HL-60 (cell line): ENCODE results near the gene RTN4RL1.

Experiments
- CTCF ChIP-seq: IDR thresholded peaks from one replicate; pipeline ENCODE4 v1.5.1; 2011; ENCODE audit warnings: low read length, control low read depth, inconsistent platforms; ENCODE audit not compliant: insufficient read depth
- GABPA ChIP-seq: IDR thresholded peaks from 2 replicates; pipeline ENCODE4 v1.6.1; 2012; ENCODE audit warnings: low read depth
- POLR2AphosphoS5 ChIP-seq: IDR thresholded peaks from 2 replicates; pipeline ENCODE4 v1.6.1; 2012; ENCODE audit warnings: low read depth

GRCh38 chr17:2060385-2060658 is 35.2 kb upstream of the RTN4RL1 start:
- TF ChIP-seq GABPA: no peak
- no peak for TF ChIP-seq CTCF
- TF ChIP-seq POLR2AphosphoS5: no peak
